Neuronal stem cell (in vitro differentiated cells): ENCODE measurements around the gene CCDC8.
"Not testable (repeated sequence)": the region's sequence is repeated elsewhere in the genome, so short reads cannot be mapped to it uniquely, and the experiment has no call there.

Experiments
- DNase-seq: peaks from one replicate; pipeline ENCODE4 v3.0.0-alpha.2; 2013; ENCODE audit warnings: low spot score
- H2AFZ ChIP-seq: one replicate; pipeline ENCODE4 v1.6.1; 2013; ENCODE audit warnings: mild to moderate bottlenecking, low read length, inconsistent platforms
- H2AK5ac ChIP-seq: 2 replicates; pipeline ENCODE4 v1.6.1; 2013; ENCODE audit warnings: low read depth, mild to moderate bottlenecking, inconsistent platforms, low read length, moderate library complexity, mixed read lengths
- H2BK120ac ChIP-seq: 2 replicates; pipeline ENCODE4 v1.6.1; 2013; ENCODE audit warnings: low read depth, mild to moderate bottlenecking, inconsistent platforms, low read length, moderate library complexity, mixed read lengths
- H2BK12ac ChIP-seq: one replicate; pipeline ENCODE4 v1.6.1; 2013; ENCODE audit warnings: low read length, inconsistent platforms
- H2BK15ac ChIP-seq: 2 replicates; pipeline ENCODE4 v1.6.1; 2013; ENCODE audit warnings: mild to moderate bottlenecking, low read length, inconsistent platforms, mixed read lengths
- H2BK5ac ChIP-seq: one replicate; pipeline ENCODE4 v1.6.1; 2013; ENCODE audit warnings: inconsistent platforms, mild to moderate bottlenecking, low read length, moderate library complexity
- H3K14ac ChIP-seq: one replicate; pipeline ENCODE4 v1.6.1; 2013; ENCODE audit warnings: low read length, inconsistent platforms
- H3K18ac ChIP-seq: 2 replicates; pipeline ENCODE4 v1.6.1; 2013; ENCODE audit warnings: low read length, inconsistent platforms
- H3K23ac ChIP-seq: 2 replicates; pipeline ENCODE4 v1.6.1; 2013; ENCODE audit warnings: low read depth, mild to moderate bottlenecking, mixed read lengths, low read length, inconsistent platforms; ENCODE audit not compliant: poor library complexity
- H3K27ac ChIP-seq: replicated peaks from 3 replicates; pipeline ENCODE4 v1.5.1; 2013; ENCODE audit warnings: low read length, inconsistent platforms
- H3K27me3 ChIP-seq, 3 experiments: 2 replicates each; pipeline ENCODE4 v1.6.1; 2013; ENCODE audit warnings: low read length in 3 of 3, mild to moderate bottlenecking in 2 of 3, inconsistent platforms in 1 of 3, low read depth in 1 of 3, mixed read lengths in 1 of 3, moderate library complexity in 1 of 3; ENCODE audit not compliant: control insufficient read depth in 3 of 3, insufficient read depth in 3 of 3
- H3K36me3 ChIP-seq, 2 donors: replicated peaks in 1 of 2; 2 replicates each; pipeline ENCODE4 v1.6.1; 2013; ENCODE audit warnings: low read length in 2 of 2; ENCODE audit not compliant: control insufficient read depth in 2 of 2, insufficient read depth in 2 of 2
- H3K4ac ChIP-seq: 2 replicates; pipeline ENCODE4 v1.6.1; 2013; ENCODE audit warnings: inconsistent platforms, mild to moderate bottlenecking, low read length, moderate library complexity
- H3K4me1 ChIP-seq, 2 donors: 1 replicate in 1 of 2; 2 replicates in 1 of 2; pipeline ENCODE4 v1.6.1; 2013; ENCODE audit warnings: low read length in 2 of 2, low read depth in 1 of 2; ENCODE audit not compliant: control insufficient read depth in 2 of 2, insufficient read depth in 1 of 2
- H3K4me2 ChIP-seq: one replicate; pipeline ENCODE4 v1.6.1; 2013; ENCODE audit warnings: mild to moderate bottlenecking, low read length, inconsistent platforms; ENCODE audit not compliant: insufficient read depth, poor library complexity, severe bottlenecking
- H3K4me3 ChIP-seq, 2 donors: 2 replicates each; pipeline ENCODE4 v1.5.1; 2013; ENCODE audit warnings: low read length in 2 of 2, mild to moderate bottlenecking in 2 of 2, inconsistent platforms in 1 of 2, moderate library complexity in 1 of 2
- H3K79me1 ChIP-seq: one replicate; pipeline ENCODE4 v1.6.1; 2013; ENCODE audit warnings: low read depth, mild to moderate bottlenecking, inconsistent platforms, low read length, moderate library complexity
- H3K9ac ChIP-seq: one replicate; pipeline ENCODE4 v1.6.1; 2013; ENCODE audit warnings: mild to moderate bottlenecking, low read depth, low read length, inconsistent platforms; ENCODE audit not compliant: poor library complexity
- H3K9me3 ChIP-seq, 2 donors: replicated peaks in 1 of 2; 2 replicates each; pipeline versions ENCODE3 to v1.6.1; 2013; ENCODE audit warnings: low read length in 2 of 2, mild to moderate bottlenecking in 2 of 2, inconsistent platforms in 1 of 2, low read depth in 1 of 2, mixed read lengths in 1 of 2, moderate library complexity in 1 of 2; ENCODE audit not compliant: control insufficient read depth in 2 of 2, insufficient read depth in 1 of 2
- H4K8ac ChIP-seq: one replicate; pipeline ENCODE4 v1.6.1; 2013; ENCODE audit warnings: low read depth, mild to moderate bottlenecking, inconsistent platforms, low read length, moderate library complexity
- H4K91ac ChIP-seq: one replicate; pipeline ENCODE4 v1.6.1; 2013; ENCODE audit warnings: low read length, low read depth, mild to moderate bottlenecking, inconsistent platforms; ENCODE audit not compliant: poor library complexity
- WGBS, 2 donors: extraction: QIAGEN DNeasy Blood & Tissue Kit; methylation state at CpG; one replicate each; pipeline ENCODE4 v1.1.7; 2013; ENCODE audit warnings: missing lambda C conversion rate in 2 of 2, mixed read lengths in 1 of 2; ENCODE audit not compliant: insufficient read length in 2 of 2, insufficient replicate concordance in 1 of 2; ENCODE audit errors: extremely low coverage in 2 of 2; 5-methylcytosine and 5-hydroxymethylcytosine counted together

CCDC8 gene

GRCh38 chr19:46433470-46433869 is 20.1 kb upstream of the CCDC8 start:
- no CpG with 5 or more reads among the region's 7 CpGs for WGBS, 2 donors
- H2AK5ac ChIP-seq = not testable (repeated sequence)

GRCh38 chr19:46431824-46432223 is 18.5 kb upstream of the CCDC8 start:
- no CpG with 5 or more reads among the region's 10 CpGs for WGBS, 2 donors

More at GRCh38 chr19:46433470-46433869, 20.1 kb upstream of the CCDC8 start:
- H3K27ac ChIP-seq, H2BK15ac ChIP-seq, H3K18ac ChIP-seq, H3K14ac ChIP-seq, H2BK5ac ChIP-seq, H3K23ac ChIP-seq, H3K4me2 ChIP-seq, H3K36me3 ChIP-seq, H2AFZ ChIP-seq, H3K9me3 ChIP-seq, H3K4me1 ChIP-seq, H4K8ac ChIP-seq, H4K91ac ChIP-seq, DNase-seq, H3K9ac ChIP-seq, H3K79me1 ChIP-seq, H2BK120ac ChIP-seq, H2BK12ac ChIP-seq, H3K27me3 ChIP-seq, H3K4me3 ChIP-seq, H3K4ac ChIP-seq: not testable (repeated sequence)

GRCh38 chr19:46429999-46430398 is 16.6 kb upstream of the CCDC8 start:
- no peak for DNase-seq
- Histone ChIP-seq H2AK5ac (no peak overlapping the region), H2BK15ac (no peak overlapping the region), H3K9me3 (no peaks in the 10 kb centered on the region), H3K27ac (no peak overlapping the region), H3K23ac (no peak overlapping the region), H3K79me1 (no peaks in the 10 kb centered on the region), H2BK12ac (no peak overlapping the region), H3K4me3 (no peak overlapping the region), H3K9ac (no peak overlapping the region), H3K4me1 (peaks cover 9 to 29% of the 10 kb centered on the region in 2 donors), H3K18ac (no peak overlapping the region), H3K4ac (no peak overlapping the region), H4K8ac (no peak overlapping the region), H3K4me2 (no peak overlapping the region), H2BK120ac (no peak overlapping the region), H4K91ac (no peak overlapping the region), H2AFZ (no peak overlapping the region), H2BK5ac (no peak overlapping the region), H3K27me3 (peaks cover 0 to 12% (median 0%) of the 10 kb centered on the region in 3 experiments), H3K14ac (no peak overlapping the region), H3K36me3 (no peaks in the 10 kb centered on the region)
- no CpG with 5 or more reads among the region's 4 CpGs for WGBS, 2 donors

More at GRCh38 chr19:46431824-46432223, 18.5 kb upstream of the CCDC8 start:
- no peak overlapping the region for H3K9ac ChIP-seq
- H3K36me3 ChIP-seq = no peaks in the 10 kb centered on the region
- H3K4ac ChIP-seq = no peak overlapping the region
- DNase-seq = no peak
- no peak overlapping the region for H3K23ac ChIP-seq
- no peak overlapping the region for H2BK12ac ChIP-seq
- H3K4me1 ChIP-seq = peaks cover 8 to 20% of the 10 kb centered on the region in 2 donors
- peak overlapping the region; percentile 43 for H4K8ac ChIP-seq
- H3K27ac ChIP-seq = no peak overlapping the region
- no peak overlapping the region for H4K91ac ChIP-seq
- no peak overlapping the region for H3K4me3 ChIP-seq
- H3K9me3 ChIP-seq = no peaks in the 10 kb centered on the region
- H3K4me2 ChIP-seq = no peak overlapping the region
- H3K27me3 ChIP-seq = peaks cover 0 to 12% (median 0%) of the 10 kb centered on the region in 3 experiments
- no peak overlapping the region for H3K14ac ChIP-seq
- no peaks in the 10 kb centered on the region for H3K79me1 ChIP-seq
- H3K18ac ChIP-seq = peak overlapping the region; percentile 17
- no peak overlapping the region for H2BK120ac ChIP-seq
- H2BK5ac ChIP-seq = no peak overlapping the region
- no peak overlapping the region for H2BK15ac ChIP-seq
- no peak overlapping the region for H2AFZ ChIP-seq
- H2AK5ac ChIP-seq = peak overlapping the region; percentile 11

GRCh38 chr19:46428239-46429135 is 15.1 kb upstream of the CCDC8 start, which contains the start of gene PNMA8C:
Gene PNMA8C (minus strand): TSS chr19:46428936. CDS start chr19:46428359, 577 bp downstream.
- Histone ChIP-seq H3K27me3 (peaks cover 0 to 12% (median 0%) of the 10 kb centered on the region in 3 experiments), H3K9me3 (no peaks in the 10 kb centered on the region), H4K8ac (no peak within 1 kb of the TSS), H3K79me1 (no peaks in the 10 kb centered on the region), H2BK15ac (peak within 1 kb of the TSS; percentile 38), H4K91ac (no peak within 1 kb of the TSS), H3K14ac (no peak within 1 kb of the TSS), H2AFZ (peak within 1 kb of the TSS; percentile 84), H3K27ac (no peak within 1 kb of the TSS), H3K9ac (peak within 1 kb of the TSS; percentile 85), H2BK12ac (no peak within 1 kb of the TSS), H3K4me3 (peak within 1 kb of the TSS; percentile 62 to 63), H3K18ac (peak within 1 kb of the TSS; percentile 86), H2AK5ac (peak within 1 kb of the TSS; percentile 47), H3K36me3 (no peaks in the 10 kb centered on the region), H3K4ac (no peak within 1 kb of the TSS), H2BK5ac (no peak within 1 kb of the TSS), H3K23ac (peak within 1 kb of the TSS; percentile 76), H3K4me1 (peaks cover 9 to 29% of the 10 kb centered on the region in 2 donors), H2BK120ac (no peak within 1 kb of the TSS), H3K4me2 (peak within 1 kb of the TSS; percentile 56)
- no CpG with 5 or more reads among the region's 52 CpGs for WGBS, 2 donors
- peak; percentile 89 for DNase-seq
